ENCODE data around the gene FSTL4.

FSTL4 gene

DNA sequence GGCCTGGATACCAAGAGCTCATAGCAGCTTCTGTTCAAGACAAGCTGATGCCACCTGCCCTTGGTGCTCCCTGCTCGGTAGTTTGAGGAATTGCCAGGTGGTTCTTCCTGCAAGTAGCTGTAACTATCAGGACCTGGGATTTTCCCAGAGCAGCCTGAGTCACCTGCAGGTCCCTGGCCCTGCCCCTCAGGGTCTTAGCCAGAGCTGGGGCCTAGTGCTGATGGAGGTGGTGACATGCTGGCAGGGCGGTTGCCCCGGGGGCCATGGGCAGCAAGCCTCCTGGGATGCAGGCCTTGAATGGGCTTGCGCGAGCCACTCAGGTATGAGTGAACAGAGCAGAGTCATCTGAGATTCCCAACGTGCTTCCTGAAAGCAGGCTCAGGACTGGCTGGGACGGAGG is 298.3 kb downstream of the FSTL4 start:
- no peak for DNase-seq

DNA sequence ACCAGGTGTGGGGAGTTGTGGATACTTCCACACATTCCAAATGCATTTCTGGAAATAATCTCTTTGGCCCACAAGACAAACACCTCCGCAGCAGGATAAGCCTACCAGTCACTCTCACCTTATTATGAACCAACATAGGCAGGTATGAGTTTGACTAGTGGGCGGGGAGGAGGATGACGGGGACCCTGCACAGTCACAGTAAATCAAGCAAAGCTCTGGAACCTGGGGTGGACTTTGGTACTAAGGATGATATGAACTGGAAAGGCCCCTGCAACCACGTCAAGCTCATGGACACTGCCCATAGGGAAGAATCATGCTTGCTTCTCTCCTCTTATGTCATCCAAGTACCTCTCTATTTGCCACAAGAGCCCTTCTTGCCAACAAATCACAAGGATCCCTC is 301.2 kb downstream of the FSTL4 start:
- no peak for DNase-seq

DNA sequence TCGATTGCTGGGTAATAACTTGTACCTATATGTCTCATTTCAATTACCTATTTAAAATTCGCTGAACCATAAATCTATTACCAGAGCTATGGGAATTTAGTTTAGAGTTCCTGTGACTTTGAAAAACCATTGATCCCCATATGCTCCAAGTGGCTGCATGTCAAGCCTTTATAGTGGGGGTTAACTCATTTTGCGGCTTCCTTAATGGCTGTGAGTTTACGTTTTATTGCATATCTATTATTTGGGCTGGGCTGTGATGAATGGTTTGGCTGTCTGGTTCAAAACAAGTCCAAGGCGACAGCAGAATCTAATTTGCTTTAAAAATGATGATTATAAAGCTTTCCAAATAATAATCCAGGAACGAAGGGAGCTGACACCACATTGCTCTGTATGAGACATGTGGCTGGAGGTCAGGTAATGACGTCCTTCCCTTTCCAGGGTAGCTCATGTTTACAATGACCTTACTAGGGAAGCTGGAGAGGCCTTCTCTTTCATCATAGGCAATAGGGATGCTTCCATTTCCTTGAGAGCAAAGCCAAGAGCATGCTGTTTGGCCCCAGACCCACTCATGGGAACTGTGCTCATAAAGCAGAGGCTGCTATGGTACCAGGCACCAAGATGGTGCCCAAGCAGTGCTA is 302.2 kb downstream of the FSTL4 start:
- no peak for DNase-seq

DNA sequence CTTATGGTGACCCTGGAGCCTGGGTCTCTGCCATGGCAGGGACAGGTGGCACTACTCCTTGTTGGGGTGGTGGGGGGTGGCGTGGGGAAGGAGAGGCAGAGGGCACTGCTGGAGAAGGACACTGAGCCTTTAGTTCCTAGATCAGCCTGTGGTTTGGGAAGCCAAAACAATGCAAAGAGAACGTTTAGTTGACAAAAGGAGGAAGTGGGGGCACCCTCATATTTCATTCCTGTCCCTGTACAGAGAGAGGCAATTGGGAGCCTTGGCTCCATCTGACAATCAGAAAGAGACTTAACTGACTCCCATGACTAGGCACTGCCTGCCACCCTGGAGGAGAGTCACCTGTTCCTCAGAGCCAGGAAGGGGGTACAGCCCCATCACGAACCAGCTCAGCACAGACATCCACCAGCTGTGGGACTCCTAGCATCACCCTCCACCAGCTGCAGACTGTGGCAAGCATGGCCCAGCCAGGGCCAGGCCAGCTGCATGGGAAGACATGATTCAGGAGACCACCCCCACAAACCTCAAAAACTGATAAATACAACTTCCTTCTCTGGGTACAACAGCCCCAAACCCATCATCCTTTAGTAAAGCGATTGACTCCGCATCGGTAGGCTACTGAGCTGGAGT is 303.1 kb downstream of the FSTL4 start:
- no peak for DNase-seq

DNA sequence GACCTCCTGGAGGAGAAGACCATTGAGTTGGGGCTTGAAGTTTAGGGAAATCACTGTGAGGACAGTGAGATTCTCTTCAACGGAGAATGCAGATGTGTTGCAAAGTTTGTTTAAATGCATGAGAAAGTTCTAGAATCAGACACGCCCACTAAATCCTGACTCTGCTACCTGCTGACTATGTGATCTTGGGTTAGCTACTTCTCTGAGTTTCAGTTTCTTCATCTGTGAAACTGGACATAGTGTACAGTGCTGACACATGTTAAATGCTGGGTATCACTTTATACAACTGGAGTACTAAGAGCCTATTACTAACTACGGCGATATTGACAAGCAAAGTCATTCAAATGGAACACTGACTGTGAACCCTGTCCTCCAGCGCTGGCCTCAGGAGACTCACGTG is 305.1 kb downstream of the FSTL4 start:
- no peak for DNase-seq

DNA sequence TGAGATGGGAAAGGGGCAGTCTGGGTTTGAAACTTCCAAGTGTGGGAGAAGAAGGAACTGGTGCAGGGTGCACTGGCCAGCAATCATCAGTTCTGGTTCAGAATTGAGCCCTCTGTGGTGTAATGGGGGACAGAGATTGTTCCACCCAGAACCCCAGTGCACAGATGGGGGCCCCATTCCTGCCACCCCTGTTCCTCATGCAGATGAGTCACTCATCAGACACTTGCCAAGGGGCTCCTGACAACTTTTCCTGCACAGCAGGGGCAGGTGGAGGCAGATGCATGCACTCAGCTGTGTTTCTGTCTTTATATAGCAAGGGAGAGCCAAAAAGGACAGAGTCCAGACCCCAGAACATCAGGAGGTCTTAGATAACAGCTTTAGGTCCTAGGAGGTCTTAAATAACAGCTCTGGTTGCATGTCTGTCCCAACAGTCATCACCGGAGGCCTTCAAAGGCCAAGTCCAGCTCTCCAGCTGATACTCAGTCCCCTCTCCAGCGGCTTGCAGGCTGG is 307.6 kb downstream of the FSTL4 start:
- no peak for DNase-seq

DNA sequence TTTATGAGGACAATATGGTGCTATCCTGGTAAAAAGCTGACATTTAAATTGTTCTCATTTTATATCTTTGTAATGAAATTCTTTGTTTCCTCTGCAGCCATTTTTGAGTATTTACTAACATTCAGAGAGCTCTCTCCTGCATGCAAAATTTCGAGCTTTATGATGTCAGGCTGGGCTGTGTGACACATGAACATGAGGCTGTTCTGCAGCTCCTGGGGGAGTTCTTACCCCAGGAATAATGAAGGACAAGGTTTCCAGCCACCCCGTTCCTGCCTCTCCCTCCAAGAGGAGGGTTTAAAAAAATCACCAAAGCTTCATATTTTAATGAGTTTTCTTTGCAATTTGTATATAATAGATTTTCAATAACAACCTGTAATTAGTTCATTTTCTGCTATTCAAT is 308.2 kb downstream of the FSTL4 start:
- DNase-seq: no peak

DNA sequence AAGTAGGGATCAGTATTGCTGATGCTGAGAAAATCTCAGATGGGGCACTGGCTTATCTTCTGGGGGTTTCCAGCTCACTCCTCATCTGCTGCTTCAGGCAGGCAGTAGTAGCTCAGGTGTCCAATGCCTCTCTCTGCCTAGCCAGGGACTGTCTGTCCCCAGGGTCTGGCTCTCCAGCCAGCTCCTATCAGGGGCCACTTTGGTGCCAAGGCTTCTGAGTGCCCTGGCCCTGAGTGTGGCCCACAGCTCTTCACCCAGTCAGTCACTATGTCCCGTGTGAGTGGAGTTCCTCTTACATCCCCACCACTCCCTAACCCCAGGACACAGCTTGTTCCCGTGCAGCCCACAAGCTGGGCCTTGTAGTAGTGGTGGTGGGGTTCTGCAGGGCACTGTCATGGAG is 309.0 kb downstream of the FSTL4 start:
- no peak for DNase-seq

DNA sequence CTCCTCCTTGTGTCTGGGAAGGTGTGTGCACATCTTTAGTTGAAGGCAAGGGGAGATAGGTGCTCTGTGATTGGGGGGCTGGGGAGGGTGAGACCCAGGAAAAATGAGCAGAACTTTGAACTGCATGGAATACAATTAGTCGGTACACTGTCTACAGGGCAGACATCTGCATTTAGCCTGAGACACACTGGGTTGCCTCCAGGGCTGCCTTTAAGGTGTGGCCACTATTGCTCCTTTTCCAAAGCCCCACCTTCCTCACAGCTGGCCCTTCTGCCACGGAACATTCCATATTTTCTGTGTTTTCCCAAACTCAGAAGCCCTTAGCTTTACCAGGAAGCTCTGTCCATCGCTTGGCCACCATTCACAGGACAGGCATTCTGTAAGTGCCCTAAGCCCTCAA is 312.6 kb downstream of the FSTL4 start:
- DNase-seq: no peak

DNA sequence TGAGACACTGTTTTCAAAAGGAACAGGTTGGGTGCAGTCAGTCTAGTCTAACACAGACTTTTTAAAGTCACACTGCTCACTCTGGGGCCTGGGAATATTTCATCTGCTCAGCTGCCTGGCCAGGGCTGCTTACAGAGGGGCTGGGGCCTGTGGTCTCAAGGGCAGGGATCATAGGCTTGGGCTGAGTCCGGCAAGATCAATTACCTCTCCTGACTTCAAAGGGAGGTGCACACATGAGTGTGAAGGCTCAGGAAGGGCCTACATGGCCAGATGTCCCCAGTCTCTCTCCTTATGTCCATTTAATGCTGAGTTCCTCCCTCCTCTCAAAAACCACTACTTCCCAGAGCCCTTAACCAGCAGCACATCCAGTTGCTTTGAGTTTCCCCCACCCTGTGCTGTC is 313.3 kb downstream of the FSTL4 start:
- no peak for DNase-seq

DNA sequence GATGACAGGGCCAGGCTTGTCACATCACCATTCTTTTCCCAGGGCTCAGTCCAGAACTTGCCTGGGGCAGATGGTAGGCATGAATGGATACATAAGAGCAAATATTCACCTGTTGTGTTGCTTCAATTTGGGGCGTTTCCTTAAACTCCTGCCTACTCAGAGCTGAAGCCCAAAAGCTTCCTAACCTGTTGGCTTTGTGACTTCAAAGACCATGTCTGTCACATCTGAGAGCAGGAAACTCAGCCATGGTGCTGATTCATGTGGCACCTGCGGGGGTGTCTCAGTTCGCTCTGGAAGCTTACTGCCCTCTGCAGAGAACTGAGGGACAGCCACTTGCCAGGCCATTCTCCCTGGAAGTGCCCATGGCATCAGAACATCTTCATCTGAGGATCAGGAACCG is 313.9 kb downstream of the FSTL4 start:
- DNase-seq: no peak

DNA sequence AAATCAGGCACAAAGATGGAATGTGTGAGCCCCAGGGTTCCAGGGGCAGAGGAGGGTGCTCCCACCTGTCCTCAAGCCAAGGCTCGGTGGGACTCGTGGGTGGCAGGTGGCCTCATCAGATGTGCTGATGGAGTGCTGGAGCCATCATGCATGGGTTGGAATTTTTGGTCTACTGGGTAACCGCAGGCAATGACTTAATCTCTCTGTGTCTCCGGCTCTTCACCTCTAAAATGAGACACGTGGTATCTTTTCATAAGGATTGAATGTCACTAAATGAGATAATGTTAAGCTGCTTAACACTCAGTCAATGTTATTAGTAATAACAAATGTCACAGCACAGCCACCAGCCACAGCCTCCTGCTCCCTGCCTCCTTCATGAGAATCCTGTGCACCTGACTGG is 315.0 kb downstream of the FSTL4 start:
- DNase-seq: no peak

DNA sequence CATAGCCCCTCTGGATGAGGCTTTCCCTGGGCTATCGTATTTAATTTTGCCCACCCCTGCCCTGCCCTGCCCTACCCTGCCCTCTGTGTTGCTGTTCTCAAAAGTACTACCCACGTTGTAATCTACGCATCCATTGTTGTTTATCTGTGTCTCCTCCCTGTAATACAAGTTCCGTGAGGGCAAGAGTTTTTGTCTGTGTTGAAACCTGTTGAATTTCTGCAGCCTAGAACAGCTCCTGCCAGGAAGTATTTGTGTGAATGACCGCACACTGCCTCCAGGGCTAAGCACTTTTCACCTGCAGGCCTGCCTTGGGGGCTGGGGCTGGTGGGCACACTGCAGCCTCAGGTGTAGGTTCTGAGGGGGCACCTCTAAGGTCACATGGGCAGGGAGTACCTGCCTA is 315.7 kb downstream of the FSTL4 start:
- DNase-seq: no peak

DNA sequence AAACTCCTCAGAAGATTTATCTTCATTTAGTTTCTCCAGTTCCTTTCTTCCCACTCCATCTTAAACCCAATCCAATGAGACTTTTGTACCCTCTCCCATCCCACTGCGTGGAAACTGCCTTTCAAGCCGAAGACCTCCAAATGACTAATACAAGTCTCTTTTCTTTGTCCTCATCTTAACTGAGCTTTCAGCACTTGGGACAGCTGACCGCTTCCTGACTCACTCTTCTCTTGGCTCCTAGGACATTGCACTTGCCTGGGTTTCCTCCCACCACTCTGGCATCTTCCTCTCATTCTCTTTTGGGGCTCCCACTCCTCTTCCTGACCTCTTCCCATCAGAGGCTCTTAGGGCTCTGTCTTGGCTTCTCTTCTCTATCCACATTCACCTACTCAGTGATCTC is 316.8 kb downstream of the FSTL4 start:
- no peak for DNase-seq

DNA sequence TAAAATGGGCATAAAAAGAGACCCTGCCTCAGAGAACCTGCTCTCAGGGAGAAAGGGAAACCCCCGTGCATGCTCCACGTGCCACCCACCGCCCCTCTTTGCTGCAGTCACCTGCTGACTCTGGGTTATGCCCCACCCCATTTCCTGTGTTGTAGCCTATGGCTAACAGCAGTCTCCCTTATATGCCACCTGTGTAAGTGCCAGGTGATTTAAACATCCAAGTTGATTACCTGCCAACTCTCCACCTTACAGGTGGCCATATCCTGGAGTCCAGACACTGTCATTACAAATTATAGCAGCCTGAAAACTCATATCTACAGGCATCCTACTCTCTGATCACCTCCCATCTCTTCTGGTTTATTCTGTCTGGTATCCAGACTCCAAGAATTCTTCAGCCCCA is 318.0 kb downstream of the FSTL4 start:
- no peak for DNase-seq

DNA sequence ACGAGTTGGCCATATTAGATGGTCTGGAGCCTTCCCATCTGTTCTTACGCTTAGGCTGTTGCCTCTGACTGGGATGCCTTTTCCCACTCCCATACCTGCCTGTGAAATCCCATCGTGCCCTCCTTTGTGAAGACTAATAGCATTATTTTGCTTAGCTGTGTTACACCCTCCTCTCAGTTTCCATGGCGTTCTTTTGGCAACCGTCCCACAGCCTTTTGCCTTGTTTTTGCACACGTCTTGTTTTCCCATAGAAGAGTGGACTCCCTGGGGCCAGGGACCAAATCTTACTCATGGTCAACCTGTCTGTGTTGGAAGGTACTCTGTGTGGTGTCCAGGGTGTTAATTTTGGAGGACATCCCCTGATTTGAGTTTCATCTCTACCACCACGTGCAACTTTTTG is 318.4 kb downstream of the FSTL4 start:
- no peak for DNase-seq

DNA sequence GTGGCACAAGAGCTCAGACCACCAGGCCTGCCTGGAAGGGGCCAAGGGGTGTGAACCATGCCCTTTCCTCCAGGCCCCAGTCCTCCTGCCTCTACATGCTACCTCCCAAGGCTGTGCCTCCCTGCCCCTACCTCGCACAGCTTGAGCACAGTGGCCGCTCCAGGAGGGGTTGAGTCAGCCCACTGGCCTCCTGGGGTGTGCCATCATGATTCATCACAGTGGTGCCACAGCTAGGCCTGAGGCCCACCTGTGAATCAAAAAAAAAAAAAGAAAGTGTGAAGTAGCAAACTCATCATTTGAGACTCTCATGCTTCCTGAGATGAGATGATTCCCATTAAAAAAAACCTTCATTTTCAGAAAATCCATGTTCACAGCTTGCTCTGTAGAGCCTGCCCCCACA is 320.0 kb downstream of the FSTL4 start:
- no peak for DNase-seq

DNA sequence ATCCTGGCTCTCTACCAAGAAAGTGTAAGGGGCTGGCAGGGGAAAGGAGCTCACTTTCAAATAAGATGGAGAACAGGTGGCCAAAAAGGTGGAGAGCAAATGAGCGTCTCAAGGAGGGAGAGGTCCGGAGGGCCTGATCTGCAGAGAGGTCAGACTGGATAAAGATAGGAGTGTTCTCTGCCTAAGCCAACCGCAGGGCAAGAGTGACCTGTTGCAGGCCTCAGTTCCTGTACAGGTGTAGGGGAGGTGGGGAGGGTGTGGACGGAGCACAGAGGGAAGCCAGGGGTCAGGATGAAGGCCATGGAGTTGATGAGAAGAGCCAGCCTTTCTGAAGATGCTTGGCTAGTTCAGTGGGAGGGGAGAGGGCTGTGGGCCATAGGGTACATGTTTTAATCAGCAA is 320.8 kb downstream of the FSTL4 start:
- no peak for DNase-seq

DNA sequence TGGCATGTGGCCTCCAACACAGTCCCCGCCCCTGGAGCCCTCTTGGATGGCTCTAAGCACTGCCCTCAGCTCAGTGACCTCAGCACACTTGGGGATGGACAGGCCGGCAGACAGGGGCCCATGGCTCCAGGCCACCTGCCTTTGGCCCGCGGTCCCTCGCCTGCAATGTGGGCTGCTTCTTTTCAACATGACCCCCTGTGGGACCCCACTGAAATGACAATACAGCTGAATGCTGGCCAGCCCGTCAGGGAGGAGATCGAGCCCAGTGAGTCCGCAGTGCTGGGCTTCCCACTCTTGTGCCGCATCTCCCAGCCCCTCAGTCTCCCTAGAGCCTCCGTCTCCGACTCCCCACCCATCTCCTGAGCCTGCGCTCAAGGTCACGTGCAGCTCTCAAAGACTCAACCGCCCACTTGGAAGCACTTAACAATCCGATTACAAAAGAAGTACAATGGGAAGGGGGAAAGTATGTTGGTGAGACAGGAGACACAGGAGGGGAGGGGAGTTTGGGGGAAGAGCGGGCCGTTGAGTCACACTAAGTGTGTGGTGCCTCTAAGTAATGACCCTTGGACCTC is 321.6 kb downstream of the FSTL4 start:
- no peak for DNase-seq

DNA sequence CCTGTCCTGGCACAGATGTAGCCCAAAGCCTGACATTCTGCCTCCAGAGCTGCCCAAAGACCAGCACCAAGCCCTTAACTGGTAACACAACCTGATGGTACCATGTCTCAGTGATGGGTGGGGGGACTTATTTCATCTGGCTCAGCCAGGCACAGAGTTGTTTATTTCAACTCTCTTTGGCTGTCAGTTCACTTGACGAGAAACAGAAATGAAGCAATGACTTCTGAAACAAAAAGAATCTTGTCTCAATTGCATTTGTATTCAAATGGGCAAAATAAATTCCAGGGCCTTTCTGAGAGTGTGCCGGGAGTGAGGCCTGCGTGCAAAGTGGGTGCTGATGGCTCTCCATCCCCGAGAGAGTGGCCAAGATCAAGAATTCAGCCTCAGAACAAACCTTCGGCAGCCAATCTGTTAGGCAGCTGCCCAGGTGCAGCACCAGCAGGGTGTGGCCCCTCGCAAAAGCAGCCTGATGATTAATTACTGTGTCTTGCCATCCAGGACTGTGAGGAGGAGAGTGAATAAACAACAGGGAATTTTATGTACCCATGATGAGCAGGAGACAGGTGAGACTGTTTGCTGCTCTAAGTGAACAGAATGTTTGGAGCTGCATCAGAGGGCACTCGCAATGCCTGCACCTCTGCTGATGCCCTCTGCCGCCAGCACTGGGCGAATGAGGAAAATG is 322.5 kb downstream of the FSTL4 start:
- DNase-seq: no peak

DNA sequence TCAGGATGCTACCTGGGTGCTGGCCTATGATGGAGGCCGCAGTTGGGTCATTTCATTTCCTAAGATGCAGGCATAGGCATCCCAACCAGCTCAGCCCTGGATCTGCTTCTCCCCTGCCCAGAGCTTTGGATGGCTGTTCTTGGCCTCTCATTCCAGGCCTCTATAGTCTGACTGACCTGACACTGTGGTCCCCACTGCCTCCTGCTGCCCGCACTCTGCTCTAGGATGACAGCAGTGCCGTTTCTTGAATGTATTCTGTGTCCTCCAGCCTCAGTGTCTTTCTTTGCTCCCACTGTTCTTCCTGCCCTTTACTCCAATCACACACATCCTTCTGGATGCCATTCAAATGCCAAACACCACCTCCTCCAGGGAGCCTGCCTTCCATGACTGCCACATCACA is 324.8 kb downstream of the FSTL4 start:
- no peak for DNase-seq

DNA sequence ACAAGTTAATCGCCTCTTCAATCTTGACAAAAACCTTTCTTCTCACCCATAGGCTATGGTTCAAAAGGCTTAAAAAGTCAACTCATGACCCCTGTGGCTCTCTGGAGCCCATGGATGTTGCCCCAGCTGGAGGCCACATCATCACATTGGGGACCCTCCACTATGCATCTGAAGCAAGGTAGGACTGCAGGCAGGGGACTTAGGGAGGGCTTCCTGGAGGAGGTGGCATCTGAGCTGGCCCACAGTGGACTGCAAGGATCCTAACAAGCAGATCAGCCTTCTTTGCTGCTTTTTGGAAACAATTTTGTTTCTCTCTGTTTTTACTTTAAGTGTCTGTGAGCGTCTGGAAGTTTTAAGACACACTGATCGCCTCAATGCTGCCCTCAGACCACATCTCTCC is 325.9 kb downstream of the FSTL4 start:
- no peak for DNase-seq

DNA sequence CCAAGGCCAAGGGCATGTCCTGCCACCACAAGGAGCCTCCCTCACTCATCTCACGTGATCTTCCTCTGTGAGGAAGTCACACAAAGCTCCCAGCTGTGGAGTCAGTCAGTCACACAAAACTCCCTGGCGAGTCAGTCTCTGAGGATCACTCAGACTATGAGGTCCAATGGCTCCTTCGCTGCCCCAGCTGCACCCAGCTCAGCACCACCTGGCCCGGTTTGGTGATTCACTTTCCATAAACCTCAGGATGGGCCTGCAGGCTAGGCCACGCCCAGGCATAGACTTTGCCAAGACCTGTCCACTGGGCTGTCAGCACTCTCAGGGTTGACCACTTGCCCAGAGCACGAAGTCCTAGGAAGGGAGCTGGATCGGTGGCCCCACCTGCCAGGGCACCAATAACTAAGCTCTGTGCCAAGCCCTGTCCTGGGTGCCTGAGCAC is 326.7 kb downstream of the FSTL4 start:
- DNase-seq: no peak

DNA sequence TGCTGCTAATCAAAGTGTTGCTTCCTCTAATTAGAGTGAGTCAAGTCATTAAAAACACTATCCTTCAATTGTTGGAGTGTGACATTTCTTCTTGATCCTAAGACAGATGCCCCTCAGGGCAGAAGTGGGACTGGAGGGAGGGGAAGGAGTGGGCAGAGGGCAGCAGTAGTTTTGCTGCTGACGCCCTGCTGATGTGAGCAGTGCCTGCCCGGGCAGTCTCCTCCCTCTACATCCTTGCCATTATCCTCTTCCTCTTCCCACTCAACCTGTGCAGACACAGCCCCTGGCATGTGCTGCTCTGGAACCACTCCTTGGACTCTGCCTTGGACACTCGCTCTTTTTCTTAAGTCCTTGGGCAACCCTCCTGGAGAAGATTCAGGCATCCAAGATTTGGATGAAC is 328.0 kb downstream of the FSTL4 start:
- DNase-seq: no peak

Data from stimulated activated naive CD4-positive, alpha-beta T cell treated with Interleukin-2 at 50 U/mL for 16 hours (primary cell).